Small intestine (tissue), 7 donors: Measurements from ENCODE around the gene DENND6A. TPM values are rescaled to one million over a fixed set of nuclear protein-coding genes. Genes with fewer than 3 reads are reported as not detected.
"Not testable (repeated sequence)": the region's sequence is repeated elsewhere in the genome, so short reads cannot be mapped to it uniquely, and the experiment has no call there.

Experiments
- DNase-seq, 2 donors: peaks; one replicate each; pipeline versions ENCODE4 v3.0.0 to v3.0.0-alpha.2; 2013
- FAIRE-seq: peaks from 2 replicates; lab custom pipeline; 2012; peaks lifted over from hg19 to GRCh38; lab: Jason Lieb, UNC
- H3K27ac ChIP-seq, 3 donors: one replicate each; pipeline ENCODE4 v1.5.1; 2013; ENCODE audit warnings: low read length in 2 of 3, mild to moderate bottlenecking in 2 of 3, control low read depth in 1 of 3, inconsistent platforms in 1 of 3, low read depth in 1 of 3, moderate library complexity in 1 of 3
- H3K27me3 ChIP-seq, 3 donors: one replicate each; pipeline ENCODE4 v1.6.1; 2013; ENCODE audit warnings: low read length in 3 of 3, inconsistent platforms in 1 of 3; ENCODE audit not compliant: control insufficient read depth in 3 of 3, insufficient read depth in 3 of 3
- H3K36me3 ChIP-seq, 3 donors: one replicate each; pipeline ENCODE4 v1.6.1; 2013; ENCODE audit warnings: low read length in 3 of 3, inconsistent platforms in 1 of 3, low read depth in 1 of 3, mild to moderate bottlenecking in 1 of 3, moderate library complexity in 1 of 3; ENCODE audit not compliant: control insufficient read depth in 3 of 3, insufficient read depth in 2 of 3
- H3K4me1 ChIP-seq, 3 donors: one replicate each; pipeline ENCODE4 v1.6.1; 2013; ENCODE audit warnings: low read length in 2 of 3, inconsistent platforms in 1 of 3, low read depth in 1 of 3, mild to moderate bottlenecking in 1 of 3, moderate library complexity in 1 of 3; ENCODE audit not compliant: control insufficient read depth in 3 of 3, insufficient read depth in 2 of 3
- H3K4me3 ChIP-seq, 3 donors: one replicate each; pipeline ENCODE4 v1.5.1; 2013; ENCODE audit warnings: low read length in 3 of 3, control low read depth in 1 of 3, inconsistent platforms in 1 of 3, low read depth in 1 of 3, mild to moderate bottlenecking in 1 of 3, moderate library complexity in 1 of 3
- H3K9me3 ChIP-seq, 2 donors: one replicate each; pipeline ENCODE4 v1.6.1; 2013; ENCODE audit warnings: low read depth in 1 of 2, low read length in 1 of 2; ENCODE audit not compliant: control insufficient read depth in 2 of 2, insufficient read depth in 1 of 2
- WGBS, 3 donors: extraction: QIAGEN DNeasy Blood & Tissue Kit; methylation state at CpG; one replicate each; pipeline ENCODE4 v1.1.7; 2013; 5-methylcytosine and 5-hydroxymethylcytosine counted together
- polyA plus RNA-seq, 4 donors: library from polyadenylated mRNA; stranded (reverse) in 3 of 4; unstranded in 1 of 4; fragments of 200-250 nt in 3 of 4; fragments of 120-200 nt in 1 of 4; gene quantifications; one replicate each; pipeline versions ENCODE4 v1.2.1 to v1.2.3, GENCODE V29; 2013
- donor health status: healthy with polysubstance abuse.
- donor health status: control.
- donor health status: control.
- donor health status: Bipolar disorder and iron deficiency.
- donor health status: healthy.

Gene DENND6A
- polyA plus RNA-seq, 4 donors, result 6.9 to 17.6 (median 7.8) TPM

DNA sequence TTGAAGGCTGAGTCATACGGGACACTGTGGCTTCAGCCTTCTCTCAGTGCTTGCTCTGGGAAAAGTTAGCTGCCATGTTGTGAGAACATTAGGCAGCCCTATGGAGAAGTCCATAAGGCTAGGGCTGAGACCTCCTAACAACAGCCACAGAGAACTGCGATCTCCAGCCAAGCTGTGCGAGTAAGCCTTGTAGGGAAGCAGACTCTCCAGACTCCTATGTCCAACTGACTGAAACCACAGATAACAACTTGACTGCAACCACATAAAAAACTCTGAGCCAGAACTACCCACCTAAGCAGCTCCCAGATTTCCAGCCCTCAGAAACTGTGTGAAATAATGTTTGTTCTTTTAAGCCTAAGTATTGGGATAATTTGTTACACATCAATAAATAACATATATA, 40.7 kb downstream of the DENND6A start:
- peaks cover 0 to 14% (median 4%) of the 10 kb centered on the region in 3 donors for H3K36me3 ChIP-seq
- peaks cover 0 to 3% of the 10 kb centered on the region in 2 donors for H3K9me3 ChIP-seq
- WGBS, 3 donors, result 95 to 98% (median 96%) methylated on average over 3 of the region's 3 CpGs
- FAIRE-seq, result no peak
- no peaks in the 10 kb centered on the region for H3K27me3 ChIP-seq
- DNase-seq, result no peak
- no peaks in the 10 kb centered on the region for H3K4me1 ChIP-seq
- H3K4me3 ChIP-seq, result no peak overlapping the region
- H3K27ac ChIP-seq, result no peak overlapping the region

DNA sequence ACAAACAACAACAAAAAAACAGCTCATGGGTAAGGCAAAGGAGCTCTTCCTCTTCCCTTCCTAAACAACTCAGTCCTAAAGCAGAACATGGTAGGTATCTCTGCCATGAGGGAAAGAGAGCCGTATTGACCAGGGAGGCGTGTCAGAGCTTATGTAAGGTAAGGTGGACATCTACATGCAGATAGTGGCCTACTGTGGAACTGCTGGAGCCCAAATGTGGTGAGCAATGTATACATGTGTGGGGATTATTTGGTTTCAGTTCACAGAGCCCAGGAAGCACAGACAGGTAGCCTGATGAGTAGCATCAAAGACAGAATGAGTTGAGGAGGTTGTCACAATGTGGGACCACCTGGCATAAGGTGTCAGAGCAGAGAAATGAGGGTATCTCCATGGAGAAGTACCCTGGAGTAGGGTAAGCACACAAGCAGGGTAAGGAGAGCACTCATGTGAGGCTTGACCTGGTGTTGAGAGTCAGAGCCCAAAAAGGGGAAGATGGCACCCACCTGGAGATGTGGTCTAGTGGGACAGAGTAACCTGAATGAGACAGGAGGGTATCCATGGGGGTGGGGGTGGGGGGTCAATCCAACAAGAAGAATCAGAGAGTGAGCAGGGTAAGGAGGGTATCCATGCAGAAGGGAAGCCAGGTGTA, 45.5 kb downstream of the DENND6A start:
- DNase-seq (no peak), FAIRE-seq (no peak)
- Histone ChIP-seq H3K27me3 (no peaks in the 10 kb centered on the region), H3K27ac (no peak overlapping the region), H3K4me3 (no peak overlapping the region), H3K9me3 (peaks cover 0 to 3% of the 10 kb centered on the region in 2 donors), H3K4me1 (no peaks in the 10 kb centered on the region), H3K36me3 (peaks cover 0 to 27% (median 12%) of the 10 kb centered on the region in 3 donors)
- WGBS, 3 donors, result 89 to 100% (median 91%) methylated on average over 2 of the region's 2 CpGs

DNA sequence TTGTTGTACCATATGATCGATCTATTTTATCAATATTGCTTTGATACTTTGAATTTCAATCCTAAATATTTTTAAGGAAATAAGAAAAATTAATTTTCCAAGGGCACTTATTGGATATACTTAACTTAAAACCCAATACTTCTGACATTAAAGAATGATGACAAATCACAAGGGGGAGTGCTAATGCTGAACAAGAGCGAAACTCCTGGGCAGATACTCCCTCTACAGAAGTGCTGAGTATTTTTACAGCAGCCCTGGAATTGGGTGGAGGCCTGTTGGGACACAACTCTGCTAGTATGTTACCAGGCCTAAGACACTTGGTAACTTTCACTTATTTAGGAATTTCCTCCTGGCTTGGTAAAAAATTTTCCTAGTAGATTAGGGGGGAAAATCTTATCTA, 46.2 kb downstream of the DENND6A start:
- Histone ChIP-seq H3K9me3 (peaks cover 0 to 3% of the 10 kb centered on the region in 2 donors), H3K27me3 (no peaks in the 10 kb centered on the region), H3K36me3 (peaks cover 0 to 29% (median 10%) of the 10 kb centered on the region in 3 donors), H3K4me1 (no peaks in the 10 kb centered on the region), H3K27ac (no peak overlapping the region), H3K4me3 (no peak overlapping the region)
- WGBS, 3 donors, result 87 to 92% (median 91%) methylated on average over 2 of the region's 2 CpGs
- peak; percentile 7 for DNase-seq
- FAIRE-seq, result no peak

DNA sequence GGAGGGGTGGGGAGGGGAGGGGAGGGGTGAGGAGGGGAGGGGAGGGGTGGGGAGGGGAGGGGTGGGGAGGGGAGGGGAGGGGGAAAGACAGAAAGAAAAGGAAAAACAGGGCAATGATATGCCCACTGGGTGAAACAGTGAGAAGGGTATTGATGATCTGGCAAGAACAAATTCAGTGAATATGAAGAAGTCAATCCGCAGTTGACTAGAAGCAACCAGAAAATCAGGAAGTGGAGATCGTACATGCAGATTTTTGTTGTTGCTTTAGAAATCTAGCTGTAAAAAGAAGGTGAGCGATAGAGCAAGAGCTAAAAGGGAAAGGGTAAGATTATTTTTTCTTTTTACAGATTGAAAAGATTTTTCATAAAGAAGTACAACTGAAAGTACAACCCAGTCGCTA, 48.1 kb downstream of the DENND6A start:
- 89 to 95% (median 92%) methylated on average over 4 of the region's 4 CpGs for WGBS, 3 donors
- Histone ChIP-seq H3K9me3 (peaks cover 0 to 3% of the 10 kb centered on the region in 2 donors), H3K27me3 (no peaks in the 10 kb centered on the region), H3K4me3 (no peak overlapping the region), H3K36me3 (peaks cover 0 to 34% (median 11%) of the 10 kb centered on the region in 3 donors), H3K27ac (no peak overlapping the region), H3K4me1 (no peaks in the 10 kb centered on the region)
- DNase-seq (no peak), FAIRE-seq (no peak)

DNA sequence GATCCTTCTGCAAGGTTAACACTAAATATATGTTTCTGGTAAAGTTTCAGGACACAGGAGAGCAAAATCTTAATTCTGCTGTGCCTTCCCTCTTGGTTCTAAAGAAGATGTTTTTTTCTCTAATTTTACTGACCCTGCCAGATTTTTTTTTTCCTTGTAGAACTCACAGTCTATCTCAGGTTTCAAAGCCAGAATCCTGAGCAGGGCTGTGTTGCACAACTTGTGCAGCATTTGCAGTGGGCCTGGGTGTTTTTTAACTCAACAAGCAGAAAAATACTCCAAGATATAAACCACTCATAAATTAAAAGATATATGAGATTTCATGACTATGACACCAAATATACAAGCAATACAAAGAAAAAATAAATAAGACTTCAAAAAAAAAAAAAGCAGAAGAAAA, 55.5 kb downstream of the DENND6A start:
- no peaks in the 10 kb centered on the region for H3K9me3 ChIP-seq
- FAIRE-seq (no peak), DNase-seq (no peak)
- no peak overlapping the region for H3K4me3 ChIP-seq
- H3K36me3 ChIP-seq, result peaks cover 2 to 41% (median 6%) of the 10 kb centered on the region in 3 donors
- no peak overlapping the region for H3K27ac ChIP-seq
- H3K4me1 ChIP-seq, result no peaks in the 10 kb centered on the region
- H3K27me3 ChIP-seq, result no peaks in the 10 kb centered on the region

DNA sequence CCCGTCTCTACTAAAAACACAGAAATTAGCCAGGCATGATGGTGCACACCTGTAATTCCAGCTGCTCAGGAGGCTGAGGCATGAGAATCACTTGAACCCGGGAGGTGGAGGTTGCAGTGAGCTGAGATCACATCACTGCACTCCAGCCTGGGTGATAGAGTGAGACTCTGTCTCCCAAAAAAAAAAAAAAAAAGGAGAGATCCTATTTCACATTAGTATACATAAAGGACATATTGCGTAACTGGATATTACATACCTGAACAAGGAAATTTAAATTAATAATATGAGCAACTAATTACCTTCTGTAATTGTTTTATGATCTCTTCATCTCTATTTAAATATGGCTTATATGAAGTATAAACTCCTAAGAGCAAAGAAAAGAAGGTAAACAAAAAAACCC, 58.6 kb downstream of the DENND6A start:
- FAIRE-seq, H3K9me3 ChIP-seq, H3K4me1 ChIP-seq, H3K27me3 ChIP-seq, H3K27ac ChIP-seq, H3K4me3 ChIP-seq: not testable (repeated sequence)
- peak in 1 of 2 donors; percentile 24 for DNase-seq
- peaks cover 5 to 43% (median 11%) of the 10 kb centered on the region in 3 donors for H3K36me3 ChIP-seq
- 84 to 95% (median 95%) methylated on average over 3 of the region's 3 CpGs for WGBS, 3 donors

DNA sequence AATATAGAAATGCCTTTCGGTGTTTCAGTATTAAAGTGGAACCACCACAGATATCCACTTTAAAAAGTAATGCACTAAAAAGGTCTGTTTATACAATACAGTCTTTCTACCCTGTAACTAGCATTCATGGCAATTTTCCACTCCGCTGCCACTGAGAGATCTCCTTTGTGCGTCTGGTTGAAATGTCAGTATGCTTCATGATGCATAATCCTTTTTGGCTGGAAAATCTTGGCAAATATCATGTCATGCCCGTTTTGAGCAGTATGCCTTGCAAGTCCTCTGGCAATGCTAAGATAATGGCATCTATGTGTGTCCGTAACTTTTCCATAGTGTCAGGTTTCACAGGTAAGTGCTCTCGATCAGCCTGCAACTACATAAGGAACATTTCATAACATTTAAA, 64.9 kb downstream of the DENND6A start:
- H3K9me3 ChIP-seq, result no peaks in the 10 kb centered on the region
- DNase-seq, result no peak
- FAIRE-seq, result no peak
- peaks cover 8 to 33% (median 11%) of the 10 kb centered on the region in 3 donors for H3K36me3 ChIP-seq
- 91 to 93% (median 93%) methylated on average over 6 of the region's 6 CpGs for WGBS, 3 donors
- no peak overlapping the region for H3K27ac ChIP-seq
- H3K4me1 ChIP-seq, result no peaks in the 10 kb centered on the region
- no peaks in the 10 kb centered on the region for H3K27me3 ChIP-seq
- H3K4me3 ChIP-seq, result no peak overlapping the region

DNA sequence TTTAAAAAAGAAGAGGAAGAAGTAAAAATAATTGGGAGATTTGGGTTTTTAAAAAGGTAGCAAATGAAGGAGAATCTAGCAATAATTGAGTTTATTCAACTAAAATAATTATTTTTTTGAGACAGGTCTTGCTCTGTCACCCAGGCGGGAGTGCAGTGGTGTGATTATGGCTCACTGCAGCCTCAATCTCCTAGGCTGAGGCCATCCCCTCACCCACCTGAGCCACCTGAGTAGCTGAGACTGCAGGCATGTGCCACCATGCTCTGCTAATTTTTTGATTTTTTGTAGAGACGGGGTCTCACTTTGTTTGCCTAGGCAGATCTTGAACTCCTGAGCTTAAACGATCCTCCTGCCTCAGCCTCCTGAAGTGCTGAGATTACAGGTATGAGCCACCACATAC, 68.1 kb downstream of the DENND6A start:
- Histone ChIP-seq H3K9me3 (no peaks in the 10 kb centered on the region), H3K27me3 (no peaks in the 10 kb centered on the region), H3K4me3 (no peak overlapping the region), H3K27ac (no peak overlapping the region), H3K36me3 (peaks cover 4 to 22% (median 6%) of the 10 kb centered on the region in 3 donors), H3K4me1 (no peaks in the 10 kb centered on the region)
- no peak for DNase-seq
- no peak for FAIRE-seq
- WGBS, 3 donors, result 97 to 99% (median 98%) methylated on average over 3 of the region's 3 CpGs

DNA sequence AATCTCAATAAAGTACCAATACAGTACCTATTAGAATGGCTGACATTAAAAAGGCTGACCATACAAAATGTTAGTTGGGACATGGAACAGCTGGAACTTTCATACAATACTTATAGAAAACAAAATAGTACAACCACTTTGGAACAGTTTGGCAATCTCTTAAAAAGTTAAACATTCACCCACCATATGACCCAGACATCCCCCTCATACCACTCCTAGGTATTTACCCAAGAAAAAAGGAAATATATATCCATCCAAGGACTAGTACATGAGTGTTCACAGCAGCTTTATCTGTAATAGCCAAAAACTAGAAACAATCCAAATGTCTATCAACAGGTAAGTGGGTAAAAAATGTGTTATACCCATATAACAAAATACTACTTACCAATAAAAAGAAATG, 70.5 kb downstream of the DENND6A start:
- no peaks in the 10 kb centered on the region for H3K4me1 ChIP-seq
- no peak for FAIRE-seq
- H3K27me3 ChIP-seq, result no peaks in the 10 kb centered on the region
- H3K9me3 ChIP-seq, result peaks cover 0 to 4% of the 10 kb centered on the region in 2 donors
- H3K27ac ChIP-seq, result no peak overlapping the region
- H3K4me3 ChIP-seq, result no peak overlapping the region
- no peak for DNase-seq
- peaks cover 0 to 22% (median 1%) of the 10 kb centered on the region in 3 donors for H3K36me3 ChIP-seq
